K562 (cell line): ENCODE results near the gene ANKS1A. TPM values are rescaled to one million over a fixed set of nuclear protein-coding genes. Genes with fewer than 3 reads are reported as not detected.

Source experiments
- CUX1 ChIP-seq: fragments of 200-800 bp; sonication (Bioruptor generic); IDR thresholded peaks from 2 replicates; pipeline ENCODE4 v1.6.1; 2016; ENCODE audit warnings: missing genetic modification characterization, missing compliant biosample characterization
- E2F6 ChIP-seq, 2 experiments: IDR thresholded peaks; 2 replicates each; pipeline ENCODE4 v1.6.1; 2011; ENCODE audit warnings: borderline replicate concordance in 1 of 2, control low read depth in 1 of 2, low read depth in 1 of 2, low read length in 1 of 2, mild to moderate bottlenecking in 1 of 2, mixed read lengths in 1 of 2, moderate library complexity in 1 of 2; ENCODE audit not compliant: insufficient read depth in 1 of 2, insufficient read length in 1 of 2, poor library complexity in 1 of 2, severe bottlenecking in 1 of 2; ENCODE audit errors: extremely low read depth in 1 of 2
- HDAC2 ChIP-seq: fragments of 450-650 bp; IDR thresholded peaks from 2 replicates; pipeline ENCODE4 v1.6.1; 2016; ENCODE audit warnings: mild to moderate bottlenecking
- KAT7 ChIP-seq: sonication (generic); formaldehyde crosslinking; IDR thresholded peaks from 2 replicates; pipeline ENCODE4 v1.8.0; 2022; ENCODE audit warnings: missing genetic modification reagents, mild to moderate bottlenecking, borderline replicate concordance
- L3MBTL2 ChIP-seq: fragments of 450-650 bp; IDR thresholded peaks from 2 replicates; pipeline ENCODE4 v1.6.1; 2016; ENCODE audit warnings: mild to moderate bottlenecking, moderate library complexity
- MIER1 ChIP-seq: fragments of 450-650 bp; IDR thresholded peaks from 2 replicates; pipeline ENCODE4 v1.6.1; 2016; ENCODE audit warnings: antibody characterized with exemption, mild to moderate bottlenecking, low read depth
- MLLT1 ChIP-seq, 2 experiments: fragments of 450-650 bp; IDR thresholded peaks; 2 replicates each; pipeline ENCODE4 v1.6.1; 2016
- MXI1 ChIP-seq: IDR thresholded peaks from 2 replicates; pipeline ENCODE4 v1.6.1; 2011; ENCODE audit warnings: low read depth, mild to moderate bottlenecking, improper control_type of control experiment, low read length
- SMC3 ChIP-seq: conservative IDR thresholded peaks from 2 replicates; pipeline ENCODE4 v1.6.1; 2011; ENCODE audit warnings: low read depth, low read length, improper control_type of control experiment; ENCODE audit not compliant: insufficient read depth
- STAT5B ChIP-seq: fragments of 250-450 bp; sonication (Bioruptor Pico); IDR thresholded peaks from 2 replicates; pipeline ENCODE4 v1.8.0; 2021; ENCODE audit warnings: mild to moderate bottlenecking, inconsistent platforms
- ZFX ChIP-seq: sonication (generic); formaldehyde crosslinking; IDR thresholded peaks from 2 replicates; pipeline ENCODE4 v1.8.0; 2022; ENCODE audit warnings: mild to moderate bottlenecking, missing genetic modification reagents, moderate library complexity
- ZNF592 ChIP-seq: fragments of 450-650 bp; IDR thresholded peaks from 2 replicates; pipeline ENCODE4 v1.6.1; 2017; ENCODE audit warnings: antibody characterized with exemption, mild to moderate bottlenecking
- polyA plus RNA-seq, 8 experiments: library from polyadenylated mRNA; depleted of rRNA in 4 of 8; stranded (reverse) in 5 of 8; unstranded in 3 of 8; fragments of >200 nt; fragmentation: Nextera tagmentation in 2 of 8; fragmentation: Illumina TruSeq in 1 of 8; extraction: Ambion mirVana in 2 of 8; extraction: Trizol in 1 of 8; gene quantifications; 2 replicates each; pipeline versions ENCODE4 v1.2.1 to v1.2.3, GENCODE V29; 2011 to 2014; ENCODE audit warnings: inconsistent platforms in 1 of 8, missing spikeins in 1 of 8
- total RNA-seq, 7 experiments: library from RNA; depleted of rRNA in 6 of 7; stranded (reverse); fragments of >200 nt in 6 of 7; fragmentation: Illumina TruSeq in 2 of 7; extraction: Trizol in 2 of 7; gene quantifications; 2 replicates each; pipeline versions ENCODE4 v1.2.1 to v1.2.3, GENCODE V29; 2011 to 2021; ENCODE audit warnings: low replicate concordance in 1 of 7
- TF ChIP-seq, protein P1 (sequence below), 2 experiments: fragments of 450-650 bp; conservative IDR thresholded peaks; 2 replicates each; pipeline ENCODE4 v1.6.1; 2017; ENCODE audit warnings: mild to moderate bottlenecking in 2 of 2, moderate library complexity in 2 of 2

Gene ANKS1A
- total and polyA plus RNA-seq, 9 of the 15 experiments (the other 6 are each of a cell fraction or from before 2014, with no cell fraction given), result 1.1 to 13.8 (median 5.3) TPM

DNA sequence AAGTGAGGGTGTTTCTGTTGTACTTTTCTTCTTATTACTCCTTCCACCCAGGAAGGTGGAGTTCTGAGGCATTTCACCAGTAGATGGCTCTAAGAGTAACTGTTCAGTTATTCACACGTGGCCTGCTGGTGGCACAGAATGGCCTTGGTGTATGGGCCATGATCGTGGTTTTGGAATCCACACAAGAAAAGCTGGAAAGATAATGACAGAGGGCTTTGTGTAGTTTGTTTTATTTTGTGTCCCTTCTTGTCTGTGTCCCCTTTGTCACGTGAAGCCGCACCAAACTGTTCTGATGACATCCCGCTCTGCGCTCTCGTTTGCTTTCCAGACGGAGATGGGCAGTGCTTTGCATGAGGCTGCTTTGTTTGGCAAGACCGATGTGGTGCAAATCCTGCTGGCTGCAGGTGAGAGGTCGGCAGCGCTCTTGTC is 93.4 kb downstream of the ANKS1A start (continued):
- peak; percentile 91; the same call in 1 of the 2 replicates for TF ChIP-seq ZNF592
- TF ChIP-seq STAT5B (CRISPR knock-in tag), result no peak
- TF ChIP-seq MXI1, result no peak
- TF ChIP-seq E2F6 (IDR thresholded peaks at IDR 0.05; ENCODE audit: borderline replicate concordance in 1 of 2, extremely low read depth in 1 of 2, insufficient read depth in 1 of 2, insufficient read length in 1 of 2, low read depth in 1 of 2, low read length in 1 of 2, poor library complexity in 1 of 2, severe bottlenecking in 1 of 2), result peak; percentile 39 to 62
- TF ChIP-seq SMC3, result peak; percentile 36; the same call in 1 of the 2 replicates
- no peak for TF ChIP-seq KAT7
- TF ChIP-seq, protein P1, sequence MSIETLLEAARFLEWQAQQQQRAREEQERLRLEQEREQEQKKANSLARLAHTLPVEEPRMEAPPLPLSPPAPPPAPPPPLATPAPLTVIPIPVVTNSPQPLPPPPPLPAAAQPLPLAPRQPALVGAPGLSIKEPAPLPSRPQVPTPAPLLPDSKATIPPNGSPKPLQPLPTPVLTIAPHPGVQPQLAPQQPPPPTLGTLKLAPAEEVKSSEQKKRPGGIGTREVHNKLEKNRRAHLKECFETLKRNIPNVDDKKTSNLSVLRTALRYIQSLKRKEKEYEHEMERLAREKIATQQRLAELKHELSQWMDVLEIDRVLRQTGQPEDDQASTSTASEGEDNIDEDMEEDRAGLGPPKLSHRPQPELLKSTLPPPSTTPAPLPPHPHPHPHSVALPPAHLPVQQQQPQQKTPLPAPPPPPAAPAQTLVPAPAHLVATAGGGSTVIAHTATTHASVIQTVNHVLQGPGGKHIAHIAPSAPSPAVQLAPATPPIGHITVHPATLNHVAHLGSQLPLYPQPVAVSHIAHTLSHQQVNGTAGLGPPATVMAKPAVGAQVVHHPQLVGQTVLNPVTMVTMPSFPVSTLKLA (conservative IDR thresholded peaks at IDR 0.05), result peak; percentile 59 to 70; a peak in 3 of 4 replicates
- TF ChIP-seq HDAC2, result 0 out of 2 replicates have a peak, but pooled peaks have one; percentile 15
- peak; percentile 81 for TF ChIP-seq L3MBTL2
- no peak for TF ChIP-seq ZFX
- TF ChIP-seq CUX1 (CRISPR knock-in tag), result 0 out of 2 replicates have a peak, but pooled peaks have one; percentile 64
- TF ChIP-seq MIER1, result no peak
- 0 out of 4 replicates have a peak, but pooled peaks of 1 of the 2 experiments have one; percentile 40 for TF ChIP-seq MLLT1 (IDR thresholded peaks at IDR 0.05)
